NCI-H1930 (cell line): Measurements from ENCODE around the gene PTH1R.

Experiments
- DNase-seq, 2 experiments: peaks; one replicate each; lab custom pipeline; 2025; lab: John Stamatoyannopoulos, UW

The PTH1R gene

GRCh38 chr3:46946856-46947545 lies 69.5 kb downstream of the PTH1R start:
- no peak for DNase-seq

GRCh38 chr3:46947546-46947901 lies 70.0 kb downstream of the PTH1R start:
- no peak for DNase-seq

GRCh38 chr3:46947981-46948791 lies 70.7 kb downstream of the PTH1R start:
- DNase-seq = no peak

- DNase-seq = no peak
Observed at GRCh38 chr3:46948830-46949671, 71.5 kb downstream of the PTH1R start.

GRCh38 chr3:46950177-46950576 lies 72.7 kb downstream of the PTH1R start:
- no peak for DNase-seq

- no peak for DNase-seq
Observed at GRCh38 chr3:46950650-46951241, 73.2 kb downstream of the PTH1R start.

- DNase-seq = no peak
Observed at GRCh38 chr3:46952813-46953212, 75.3 kb downstream of the PTH1R start.
